A549 (cell line): ENCODE measurements around the gene ATP1B3. TPM values are rescaled to one million over a fixed set of nuclear protein-coding genes. Genes with fewer than 3 reads are reported as not detected.

Source experiments
- ATAC-seq, 2 experiments: fragments of 200-7000 bp in 1 of 2; fragments of >200 bp in 1 of 2; cut with Nextera tagmentation in 1 of 2; cut with Tn5 transposase in 1 of 2; 3 replicates each; pipeline versions ENCODE4 v1.8.0 to v1.9.1; 2018 to 2020; ENCODE audit warnings: mild to moderate bottlenecking in 1 of 2, moderate library complexity in 1 of 2
- CTCF ChIA-PET: fragments of 300-600 bp; sonication (Branson Sonifier 250); formaldehyde crosslinking; extraction: SDS; loops from one replicate; lab custom pipeline; 2021; ENCODE audit warnings: antibody characterized with exemption, inconsistent platforms; lab: Yijun Ruan, JAX
- POLR2A ChIA-PET: fragments of 350-600 bp; formaldehyde crosslinking; extraction: SDS; loops from one replicate; lab custom pipeline; 2021; ENCODE audit warnings: antibody characterized with exemption, inconsistent platforms; lab: Yijun Ruan, JAX
- DNase-seq, 2 experiments: peaks; one replicate each; pipeline versions ENCODE4 v3.0.0 to v3.0.0-alpha.2; 2011 to 2016; ENCODE audit warnings: low read depth in 1 of 2, low spot score in 1 of 2
- FAIRE-seq: peaks from 2 replicates; lab custom pipeline; 2011; peaks lifted over from hg19 to GRCh38; lab: Jason Lieb, UNC
- H3K27ac ChIP-seq, 2 experiments: fragments of >200 bp; sonication (Bioruptor Twin); formaldehyde crosslinking; 3 replicates each; pipeline ENCODE4 v1.5.1; 2016 to 2017
- H3K4me1 ChIP-seq: fragments of >200 bp; sonication (Bioruptor Twin); formaldehyde crosslinking; 3 replicates; pipeline ENCODE4 v1.6.1; 2016
- H3K4me2 ChIP-seq: fragments of >200 bp; sonication (Bioruptor Twin); formaldehyde crosslinking; 3 replicates; pipeline ENCODE4 v1.6.1; 2016
- H3K4me3 ChIP-seq: fragments of >200 bp; sonication (Bioruptor Twin); formaldehyde crosslinking; 3 replicates; pipeline ENCODE4 v1.5.1; 2016
- H3K9me3 ChIP-seq: fragments of >200 bp; sonication (Bioruptor Twin); formaldehyde crosslinking; 3 replicates; pipeline ENCODE4 v1.6.1; 2016
- BHLHE40 ChIP-seq: IDR thresholded peaks from 2 replicates; pipeline ENCODE4 v1.6.1; 2012; ENCODE audit warnings: low read depth, low read length, inconsistent platforms
- CBX8 ChIP-seq: fragments of 200-600 bp; sonication (generic); IDR thresholded peaks from 2 replicates; pipeline ENCODE4 v1.6.1; 2016
- CEBPB ChIP-seq, 2 experiments: fragments of >200 bp in 1 of 2; sonication (Bioruptor Twin) in 1 of 2; formaldehyde crosslinking in 1 of 2; IDR thresholded peaks; 2 replicates each; pipeline ENCODE4 v1.6.1; 2012 to 2016
- CHD2 ChIP-seq: fragments of 150-350 bp; IDR thresholded peaks from 2 replicates; pipeline ENCODE4 v1.6.1; 2014; ENCODE audit warnings: low read length; ENCODE audit not compliant: partially characterized antibody
- E2F6 ChIP-seq: IDR thresholded peaks from 2 replicates; pipeline ENCODE4 v1.6.1; 2012; ENCODE audit warnings: low read depth, borderline replicate concordance
- EHMT2 ChIP-seq: fragments of 200-600 bp; sonication (generic); IDR thresholded peaks from 2 replicates; pipeline ENCODE4 v1.6.1; 2016; ENCODE audit warnings: antibody characterized with exemption, low read depth, mild to moderate bottlenecking, moderate library complexity
- ESRRA ChIP-seq: fragments of 150-350 bp; IDR thresholded peaks from 2 replicates; pipeline ENCODE4 v1.6.1; 2014; ENCODE audit warnings: mild to moderate bottlenecking, low read length, borderline replicate concordance
- HEYL ChIP-seq: fragments of 250-450 bp; sonication (Bioruptor Pico); IDR thresholded peaks from 2 replicates; pipeline ENCODE4 v1.8.0; 2021; ENCODE audit warnings: mild to moderate bottlenecking, moderate library complexity
- JUN ChIP-seq, 2 experiments: fragments of >200 bp; sonication (Bioruptor Twin); formaldehyde crosslinking; IDR thresholded peaks; 2 replicates in 1 of 2; 3 replicates in 1 of 2; pipeline ENCODE4 v1.6.1; 2016 to 2017
- JUNB ChIP-seq: fragments of >200 bp; sonication (Bioruptor Twin); formaldehyde crosslinking; IDR thresholded peaks from 2 replicates; pipeline ENCODE4 v1.6.1; 2016
- KDM5A ChIP-seq: fragments of 200-600 bp; sonication (generic); IDR thresholded peaks from 2 replicates; pipeline ENCODE4 v1.6.1; 2016; ENCODE audit warnings: antibody characterized with exemption, mild to moderate bottlenecking
- MAX ChIP-seq: IDR thresholded peaks from 2 replicates; pipeline ENCODE4 v1.6.1; 2012
- NPAS2 ChIP-seq: fragments of 250-450 bp; sonication (Bioruptor Pico); IDR thresholded peaks from 2 replicates; pipeline ENCODE4 v1.8.0; 2022; ENCODE audit warnings: mild to moderate bottlenecking, moderate library complexity, borderline replicate concordance
- NR3C1 ChIP-seq: fragments of >200 bp; sonication (Bioruptor Twin); formaldehyde crosslinking; IDR thresholded peaks from 3 replicates; pipeline ENCODE4 v1.6.1; 2017
- PHF8 ChIP-seq: fragments of 200-600 bp; sonication (generic); IDR thresholded peaks from 2 replicates; pipeline ENCODE4 v1.6.1; 2016; ENCODE audit warnings: low read depth, mild to moderate bottlenecking, antibody characterized with exemption, moderate library complexity, borderline replicate concordance
- RARB ChIP-seq: fragments of 250-450 bp; sonication (Bioruptor Pico); IDR thresholded peaks from 2 replicates; pipeline ENCODE4 v1.8.0; 2021; ENCODE audit warnings: mild to moderate bottlenecking, moderate library complexity
- RCOR1 ChIP-seq: fragments of 150-350 bp; IDR thresholded peaks from 2 replicates; pipeline ENCODE4 v1.6.1; 2014; ENCODE audit warnings: antibody characterized with exemption, low read length, low read depth
- RNF2 ChIP-seq: fragments of 200-600 bp; sonication (generic); IDR thresholded peaks from 2 replicates; pipeline ENCODE4 v1.6.1; 2016; ENCODE audit warnings: low read depth, mild to moderate bottlenecking, antibody characterized with exemption, moderate library complexity, borderline replicate concordance
- ZC3H11A ChIP-seq: fragments of 450-650 bp; IDR thresholded peaks from 2 replicates; pipeline ENCODE4 v1.6.1; 2014; ENCODE audit warnings: antibody characterized with exemption, mild to moderate bottlenecking
- ZNF302 ChIP-seq: fragments of 250-450 bp; sonication (Bioruptor Pico); IDR thresholded peaks from 2 replicates; pipeline ENCODE4 v1.9.0; 2021; ENCODE audit warnings: inconsistent platforms, mild to moderate bottlenecking, moderate library complexity
- WGBS: methylation state at CpG from one replicate; pipeline ENCODE4 v1.1.6; 2017; ENCODE audit errors: missing lambda C conversion rate; 5-methylcytosine and 5-hydroxymethylcytosine counted together
- polyA plus RNA-seq, 4 experiments: library from polyadenylated mRNA; depleted of rRNA in 3 of 4; stranded (reverse); fragments of >200 nt; fragmentation: RNase III in 1 of 4; extraction: RNeasy Plus Mini Kit Qiagen cat#74134 plus additional on column Dnase treatment in 1 of 4; gene quantifications; 2 replicates in 3 of 4; 3 replicates in 1 of 4; pipeline ENCODE4 v1.2.3, GENCODE V29; 2011 to 2017
- TF ChIP-seq, protein P1 (sequence below): fragments of >200 bp; sonication (Bioruptor Twin); formaldehyde crosslinking; IDR thresholded peaks from 3 replicates; pipeline ENCODE4 v1.6.1; 2016
- TF ChIP-seq, protein P2 (sequence below): fragments of 450-650 bp; IDR thresholded peaks from 2 replicates; pipeline ENCODE4 v1.6.1; 2014; ENCODE audit warnings: antibody characterized with exemption

Gene ATP1B3
- polyA plus RNA-seq, 2 of the 4 experiments (the other 2 are of a cell fraction): 230 to 306 TPM

DNA sequence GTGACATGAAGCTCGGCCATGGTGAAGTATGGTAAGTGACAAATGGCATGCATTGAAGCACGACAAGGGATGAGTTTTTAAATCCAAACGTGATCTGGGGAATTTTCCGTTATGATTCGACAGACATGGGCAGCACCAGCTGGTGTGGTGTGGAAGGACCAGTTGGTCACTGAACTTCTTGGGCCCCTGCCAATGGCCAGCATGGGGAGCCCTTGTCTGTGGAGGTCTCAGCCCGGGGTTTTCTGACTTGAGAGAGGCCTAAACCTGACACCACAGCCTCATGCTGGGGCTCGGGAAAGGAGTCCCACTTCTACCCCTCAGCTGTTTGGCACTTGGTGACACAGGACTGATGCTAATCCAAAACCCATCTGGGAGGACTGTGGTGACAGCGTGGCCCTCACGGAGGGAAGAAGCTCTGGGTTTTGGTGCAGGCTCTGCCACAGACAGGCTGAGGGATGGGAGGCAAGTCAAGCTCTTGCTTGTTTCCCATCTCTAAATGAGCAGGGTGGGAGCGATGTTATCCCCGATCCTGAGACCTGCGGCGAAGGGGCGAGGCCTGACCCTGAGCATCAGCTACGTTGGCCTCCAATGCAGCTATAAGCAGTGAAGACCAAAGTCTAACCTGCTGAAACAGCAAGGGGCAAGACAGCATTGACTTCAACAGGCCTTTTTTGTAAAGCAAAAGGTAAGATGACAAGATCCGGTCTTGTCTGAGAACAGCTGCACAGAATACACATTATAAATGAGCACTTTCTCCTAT is 69.5 kb downstream of the ATP1B3 start:
- ATAC-seq (no peak), FAIRE-seq (no peak), DNase-seq (no peak)
- no peak overlapping the region for H3K4me3 ChIP-seq
- CTCF ChIA-PET: interaction anchor here (0.9 to 1.8 kb wide), 4 partner anchors 9 to 207 kb away, joined by 3 to 5 read pairs (median 3); partner anchors contain the start of gene RNF7
- 94% methylated on average over 14 of the region's 16 CpGs for WGBS
- no peak overlapping the region for H3K4me2 ChIP-seq
- no peaks in the 10 kb centered on the region; the same call in 2 of the 3 replicates for H3K4me1 ChIP-seq
- no peaks in the 10 kb centered on the region for H3K9me3 ChIP-seq
- POLR2A ChIA-PET: no interaction called here
- no peak overlapping the region for H3K27ac ChIP-seq
- no peak for TF ChIP-seq JUNB

DNA sequence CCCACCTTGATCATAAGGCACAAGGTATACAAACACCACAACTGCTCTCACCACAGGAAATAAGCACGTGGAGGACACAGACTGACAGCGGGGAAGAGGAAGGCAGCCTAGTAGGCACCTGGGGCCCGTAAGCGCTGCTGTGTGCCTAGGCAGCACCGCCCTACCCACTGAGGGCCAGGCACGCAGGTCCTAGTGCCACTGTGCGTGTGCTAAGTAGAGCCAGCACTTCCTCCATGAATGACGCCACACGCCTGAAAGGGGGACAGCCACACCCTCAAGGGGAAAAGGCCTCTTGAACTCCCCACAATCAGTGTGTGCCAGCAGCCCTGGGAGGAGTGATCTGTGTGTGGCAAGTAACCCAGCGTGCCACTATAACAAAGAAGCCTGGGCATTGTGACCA is 73.0 kb downstream of the ATP1B3 start:
- FAIRE-seq: no peak

DNA sequence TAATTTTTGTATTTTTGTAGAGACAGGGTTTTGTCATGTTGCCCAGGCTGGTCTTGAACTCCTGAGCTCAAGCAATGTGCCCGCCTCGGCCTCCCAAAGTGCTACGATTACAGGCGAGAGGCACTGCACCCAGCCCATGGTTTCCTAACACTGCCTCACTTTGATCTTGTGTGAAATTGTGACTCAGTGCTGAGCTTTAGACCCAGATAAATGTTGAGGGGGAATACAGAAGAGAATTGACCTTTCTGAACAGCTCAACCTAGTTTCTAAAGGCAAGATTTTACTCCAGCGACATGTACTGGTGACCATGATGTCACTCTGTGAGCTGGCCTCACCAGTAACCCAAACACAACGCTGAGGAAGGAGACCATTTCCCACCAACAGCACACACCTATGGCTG is 73.5 kb downstream of the ATP1B3 start:
- WGBS: 89% methylated on average over 6 of the region's 6 CpGs
- ChIA-PET POLR2A (no interaction called here), CTCF (interaction anchor here (1.3 kb wide), 1 partner anchor 17 kb away, joined by 3 read pairs; no protein-coding TSS in a partner anchor)
- Histone ChIP-seq H3K4me3 (no peak overlapping the region), H3K4me2 (no peak overlapping the region), H3K27ac (no peak overlapping the region), H3K9me3 (no peaks in the 10 kb centered on the region), H3K4me1 (no peaks in the 10 kb centered on the region)
- FAIRE-seq: no peak
- DNase-seq: no peak
- TF ChIP-seq RARB (no peak), RNF2 (no peak), KDM5A (no peak)
- TF ChIP-seq, protein P1, sequence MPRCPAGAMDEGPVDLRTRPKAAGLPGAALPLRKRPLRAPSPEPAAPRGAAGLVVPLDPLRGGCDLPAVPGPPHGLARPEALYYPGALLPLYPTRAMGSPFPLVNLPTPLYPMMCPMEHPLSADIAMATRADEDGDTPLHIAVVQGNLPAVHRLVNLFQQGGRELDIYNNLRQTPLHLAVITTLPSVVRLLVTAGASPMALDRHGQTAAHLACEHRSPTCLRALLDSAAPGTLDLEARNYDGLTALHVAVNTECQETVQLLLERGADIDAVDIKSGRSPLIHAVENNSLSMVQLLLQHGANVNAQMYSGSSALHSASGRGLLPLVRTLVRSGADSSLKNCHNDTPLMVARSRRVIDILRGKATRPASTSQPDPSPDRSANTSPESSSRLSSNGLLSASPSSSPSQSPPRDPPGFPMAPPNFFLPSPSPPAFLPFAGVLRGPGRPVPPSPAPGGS: no peak
- TF ChIP-seq, protein P2, sequence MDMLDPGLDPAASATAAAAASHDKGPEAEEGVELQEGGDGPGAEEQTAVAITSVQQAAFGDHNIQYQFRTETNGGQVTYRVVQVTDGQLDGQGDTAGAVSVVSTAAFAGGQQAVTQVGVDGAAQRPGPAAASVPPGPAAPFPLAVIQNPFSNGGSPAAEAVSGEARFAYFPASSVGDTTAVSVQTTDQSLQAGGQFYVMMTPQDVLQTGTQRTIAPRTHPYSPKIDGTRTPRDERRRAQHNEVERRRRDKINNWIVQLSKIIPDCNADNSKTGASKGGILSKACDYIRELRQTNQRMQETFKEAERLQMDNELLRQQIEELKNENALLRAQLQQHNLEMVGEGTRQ: no peak
- ATAC-seq: no peak

More for the DNA sequence above, 73.0 kb downstream of the ATP1B3 start:
- no peak overlapping the region for H3K4me3 ChIP-seq
- DNase-seq: no peak
- H3K9me3 ChIP-seq: no peaks in the 10 kb centered on the region
- ATAC-seq: no peak
- POLR2A ChIA-PET: no interaction called here
- H3K4me1 ChIP-seq: no peaks in the 10 kb centered on the region
- H3K4me2 ChIP-seq: no peak overlapping the region
- 95% methylated on average over 10 of the region's 10 CpGs for WGBS
- H3K27ac ChIP-seq: no peak overlapping the region
- CTCF ChIA-PET: interaction anchor here (0.6 to 0.7 kb wide), 2 partner anchors 14 to 1031 kb away, joined by 3 to 4 read pairs; no protein-coding TSS in a partner anchor
- TF ChIP-seq, protein P2: no peak
- no peak for TF ChIP-seq JUNB
- no peak for TF ChIP-seq CHD2
- TF ChIP-seq, all 56 proteins: peak for 0

- Histone ChIP-seq H3K4me1 (no peaks in the 10 kb centered on the region), H3K9me3 (no peaks in the 10 kb centered on the region), H3K4me3 (no peak overlapping the region), H3K4me2 (no peak overlapping the region), H3K27ac (no peak overlapping the region)
- POLR2A ChIA-PET: no interaction called here
- DNase-seq (no peak), ATAC-seq (no peak), FAIRE-seq (no peak)
- WGBS: 68% methylated on average over 4 of the region's 4 CpGs
- CTCF ChIA-PET: interaction anchor here (1.3 kb wide), 1 partner anchor 16 kb away, joined by 3 read pairs; no protein-coding TSS in a partner anchor
- no peak for TF ChIP-seq ESRRA
- no peak for TF ChIP-seq MAX
- no peak for TF ChIP-seq RCOR1
- TF ChIP-seq EHMT2: no peak
- TF ChIP-seq ZNF302: no peak
- no peak for TF ChIP-seq JUN (IDR thresholded peaks at IDR 0.05)
- no peak for TF ChIP-seq CEBPB (IDR thresholded peaks at IDR 0.05)
- no peak for TF ChIP-seq JUNB
- TF ChIP-seq NPAS2 (CRISPR knock-in tag): no peak
- no peak for TF ChIP-seq PHF8
- no peak for TF ChIP-seq CHD2
- TF ChIP-seq BHLHE40: no peak
- no peak for TF ChIP-seq HEYL
- TF ChIP-seq E2F6: no peak
- no peak for TF ChIP-seq RARB
- TF ChIP-seq CBX8: no peak
- TF ChIP-seq, protein P2: no peak
- TF ChIP-seq ZC3H11A: no peak
- no peak for TF ChIP-seq NR3C1
Observed at GRCh38 chr3:141950572-141951493, 74.4 kb downstream of the ATP1B3 start.
